Liver (tissue), 3 donors: ENCODE measurements around the gene PHETA1.
A peak's percentile ranks its signal among the peaks of the same experiment; 100 is the strongest.

Experiments
- TF ChIP-seq, protein P1 (sequence below): fragments of 150-350 bp; IDR thresholded peaks from 2 replicates; pipeline ENCODE4 v1.5.1; 2017; ENCODE audit warnings: improper control_type of control experiment, low read depth, low read length; ENCODE audit not compliant: missing input control
- TF ChIP-seq, protein P2 (sequence below): IDR thresholded peaks from 2 replicates; pipeline ENCODE4 v1.6.1; 2016; ENCODE audit warnings: antibody characterized with exemption
- donor health status: healthy.
- donor health status: healthy.

DNA sequence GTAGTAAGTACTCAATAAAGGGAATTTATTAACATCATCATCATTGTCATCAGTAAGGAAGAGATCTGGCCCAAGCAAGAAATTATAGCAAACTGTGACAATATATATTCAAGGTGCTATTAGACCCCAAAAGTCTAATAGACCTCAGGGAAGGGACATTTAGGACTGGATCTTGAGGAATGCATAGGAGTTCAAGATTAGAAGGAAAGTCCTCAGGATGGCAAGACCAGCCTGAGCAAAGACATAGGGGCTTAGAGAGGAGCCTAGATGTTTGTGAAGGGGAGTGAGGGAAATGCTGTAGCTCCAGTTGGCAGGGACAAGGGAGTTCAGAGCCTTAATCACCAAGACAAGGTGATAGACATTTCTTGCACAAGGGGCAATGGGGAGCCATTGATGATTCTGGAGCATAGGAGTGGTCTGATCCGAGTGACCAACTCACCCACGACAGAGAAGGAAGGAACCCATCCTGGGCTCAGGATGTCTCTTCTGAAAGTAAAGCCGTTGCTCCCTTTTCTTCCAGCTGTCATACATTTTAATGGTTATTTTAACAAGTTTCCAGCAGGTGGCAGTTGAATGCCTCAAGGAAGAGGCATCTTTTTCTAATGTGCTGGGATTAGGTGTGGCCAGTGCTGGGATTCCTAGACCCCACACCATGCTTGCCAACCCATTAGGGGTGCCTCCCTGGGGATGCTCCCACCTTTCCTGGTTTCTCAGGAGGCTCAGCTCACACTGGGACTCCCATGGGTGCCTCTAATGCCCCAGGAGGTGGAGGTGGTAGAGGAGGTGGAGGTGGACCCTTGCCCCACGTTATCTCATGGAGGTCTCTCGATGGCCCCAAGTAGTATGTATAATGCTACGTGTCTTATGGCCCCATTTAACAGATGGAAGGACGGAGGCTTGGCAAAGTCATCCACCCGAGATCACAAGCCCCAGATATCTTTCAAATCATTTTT is 37.8 kb downstream of the PHETA1 start:
- TF ChIP-seq, protein P1, sequence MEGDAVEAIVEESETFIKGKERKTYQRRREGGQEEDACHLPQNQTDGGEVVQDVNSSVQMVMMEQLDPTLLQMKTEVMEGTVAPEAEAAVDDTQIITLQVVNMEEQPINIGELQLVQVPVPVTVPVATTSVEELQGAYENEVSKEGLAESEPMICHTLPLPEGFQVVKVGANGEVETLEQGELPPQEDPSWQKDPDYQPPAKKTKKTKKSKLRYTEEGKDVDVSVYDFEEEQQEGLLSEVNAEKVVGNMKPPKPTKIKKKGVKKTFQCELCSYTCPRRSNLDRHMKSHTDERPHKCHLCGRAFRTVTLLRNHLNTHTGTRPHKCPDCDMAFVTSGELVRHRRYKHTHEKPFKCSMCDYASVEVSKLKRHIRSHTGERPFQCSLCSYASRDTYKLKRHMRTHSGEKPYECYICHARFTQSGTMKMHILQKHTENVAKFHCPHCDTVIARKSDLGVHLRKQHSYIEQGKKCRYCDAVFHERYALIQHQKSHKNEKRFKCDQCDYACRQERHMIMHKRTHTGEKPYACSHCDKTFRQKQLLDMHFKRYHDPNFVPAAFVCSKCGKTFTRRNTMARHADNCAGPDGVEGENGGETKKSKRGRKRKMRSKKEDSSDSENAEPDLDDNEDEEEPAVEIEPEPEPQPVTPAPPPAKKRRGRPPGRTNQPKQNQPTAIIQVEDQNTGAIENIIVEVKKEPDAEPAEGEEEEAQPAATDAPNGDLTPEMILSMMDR: peak; percentile 28
- TF ChIP-seq, protein P2, sequence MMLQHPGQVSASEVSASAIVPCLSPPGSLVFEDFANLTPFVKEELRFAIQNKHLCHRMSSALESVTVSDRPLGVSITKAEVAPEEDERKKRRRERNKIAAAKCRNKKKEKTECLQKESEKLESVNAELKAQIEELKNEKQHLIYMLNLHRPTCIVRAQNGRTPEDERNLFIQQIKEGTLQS: no peak
